ENCODE measurements around the gene FAM72C.
"Not testable (repeated sequence)": the region's sequence is repeated elsewhere in the genome, so short reads cannot be mapped to it uniquely, and the experiment has no call there.

FAM72C gene

GRCh38 chr1:144002141-144002881 lies 30.5 kb upstream of the FAM72C start:
- not testable (repeated sequence) for H3K9me3 ChIP-seq (ENCODE audit: control insufficient read depth in 2 of 2, low read length in 2 of 2); H3K4me3 ChIP-seq (ENCODE audit: low read length in 2 of 2); H3K27me3 ChIP-seq (ENCODE audit: control insufficient read depth in 1 of 2, insufficient read depth in 2 of 2, low read length in 2 of 2); H3K27ac ChIP-seq (ENCODE audit: low read length); H3K4me1 ChIP-seq (ENCODE audit: control insufficient read depth, insufficient read depth, low read length); H3K9ac ChIP-seq (ENCODE audit: low read length in 2 of 2); H3K36me3 ChIP-seq (ENCODE audit: control insufficient read depth in 2 of 2, insufficient read depth in 2 of 2, low read length in 2 of 2)

- H3K27me3 ChIP-seq (ENCODE audit: control insufficient read depth in 1 of 2, insufficient read depth in 2 of 2, low read length in 2 of 2); H3K9ac ChIP-seq (ENCODE audit: low read length in 2 of 2); H3K4me1 ChIP-seq (ENCODE audit: control insufficient read depth, insufficient read depth, low read length); H3K4me3 ChIP-seq (ENCODE audit: low read length in 2 of 2); H3K9me3 ChIP-seq (ENCODE audit: control insufficient read depth in 2 of 2, low read length in 2 of 2); H3K27ac ChIP-seq (ENCODE audit: low read length); H3K36me3 ChIP-seq (ENCODE audit: control insufficient read depth in 2 of 2, insufficient read depth in 2 of 2, low read length in 2 of 2): not testable (repeated sequence)
These were observed 29.3 kb upstream of the FAM72C start for GRCh38 chr1:144001077-144001476.

- H3K27ac ChIP-seq (ENCODE audit: low read length); H3K9ac ChIP-seq (ENCODE audit: low read length in 2 of 2); H3K27me3 ChIP-seq (ENCODE audit: control insufficient read depth in 1 of 2, insufficient read depth in 2 of 2, low read length in 2 of 2); H3K36me3 ChIP-seq (ENCODE audit: control insufficient read depth in 2 of 2, insufficient read depth in 2 of 2, low read length in 2 of 2); H3K4me3 ChIP-seq (ENCODE audit: low read length in 2 of 2); H3K4me1 ChIP-seq (ENCODE audit: control insufficient read depth, insufficient read depth, low read length); H3K9me3 ChIP-seq (ENCODE audit: control insufficient read depth in 2 of 2, low read length in 2 of 2): not testable (repeated sequence)
These were observed 24.2 kb upstream of the FAM72C start for GRCh38 chr1:143996020-143996419.

- H3K27me3 ChIP-seq (ENCODE audit: control insufficient read depth in 1 of 2, insufficient read depth in 2 of 2, low read length in 2 of 2); H3K9ac ChIP-seq (ENCODE audit: low read length in 2 of 2); H3K4me1 ChIP-seq (ENCODE audit: control insufficient read depth, insufficient read depth, low read length); H3K4me3 ChIP-seq (ENCODE audit: low read length in 2 of 2); H3K27ac ChIP-seq (ENCODE audit: low read length); H3K9me3 ChIP-seq (ENCODE audit: control insufficient read depth in 2 of 2, low read length in 2 of 2); H3K36me3 ChIP-seq (ENCODE audit: control insufficient read depth in 2 of 2, insufficient read depth in 2 of 2, low read length in 2 of 2): not testable (repeated sequence)
These were observed 21.6 kb upstream of the FAM72C start for GRCh38 chr1:143993301-143993907.

- not testable (repeated sequence) for H3K27me3 ChIP-seq (ENCODE audit: control insufficient read depth in 1 of 2, insufficient read depth in 2 of 2, low read length in 2 of 2); H3K36me3 ChIP-seq (ENCODE audit: control insufficient read depth in 2 of 2, insufficient read depth in 2 of 2, low read length in 2 of 2); H3K9ac ChIP-seq (ENCODE audit: low read length in 2 of 2); H3K4me3 ChIP-seq (ENCODE audit: low read length in 2 of 2); H3K4me1 ChIP-seq (ENCODE audit: control insufficient read depth, insufficient read depth, low read length); H3K9me3 ChIP-seq (ENCODE audit: control insufficient read depth in 2 of 2, low read length in 2 of 2); H3K27ac ChIP-seq (ENCODE audit: low read length)
These were observed 18.9 kb upstream of the FAM72C start for GRCh38 chr1:143990699-143991098.

- H3K27ac ChIP-seq (ENCODE audit: low read length); H3K4me3 ChIP-seq (ENCODE audit: low read length in 2 of 2); H3K36me3 ChIP-seq (ENCODE audit: control insufficient read depth in 2 of 2, insufficient read depth in 2 of 2, low read length in 2 of 2); H3K27me3 ChIP-seq (ENCODE audit: control insufficient read depth in 1 of 2, insufficient read depth in 2 of 2, low read length in 2 of 2); H3K9ac ChIP-seq (ENCODE audit: low read length in 2 of 2); H3K4me1 ChIP-seq (ENCODE audit: control insufficient read depth, insufficient read depth, low read length); H3K9me3 ChIP-seq (ENCODE audit: control insufficient read depth in 2 of 2, low read length in 2 of 2): not testable (repeated sequence)
These were observed 17.9 kb upstream of the FAM72C start for GRCh38 chr1:143989719-143990118.

- H3K27ac ChIP-seq (ENCODE audit: low read length); H3K9ac ChIP-seq (ENCODE audit: low read length in 2 of 2); H3K27me3 ChIP-seq (ENCODE audit: control insufficient read depth in 1 of 2, insufficient read depth in 2 of 2, low read length in 2 of 2); H3K36me3 ChIP-seq (ENCODE audit: control insufficient read depth in 2 of 2, insufficient read depth in 2 of 2, low read length in 2 of 2); H3K4me1 ChIP-seq (ENCODE audit: control insufficient read depth, insufficient read depth, low read length); H3K4me3 ChIP-seq (ENCODE audit: low read length in 2 of 2); H3K9me3 ChIP-seq (ENCODE audit: control insufficient read depth in 2 of 2, low read length in 2 of 2): not testable (repeated sequence)
These were observed 17.6 kb upstream of the FAM72C start for GRCh38 chr1:143989427-143989712.

GRCh38 chr1:143988602-143989426 lies 17.0 kb upstream of the FAM72C start:
- not testable (repeated sequence) for H3K9me3 ChIP-seq (ENCODE audit: control insufficient read depth in 2 of 2, low read length in 2 of 2); H3K27ac ChIP-seq (ENCODE audit: low read length); H3K9ac ChIP-seq (ENCODE audit: low read length in 2 of 2); H3K36me3 ChIP-seq (ENCODE audit: control insufficient read depth in 2 of 2, insufficient read depth in 2 of 2, low read length in 2 of 2); H3K27me3 ChIP-seq (ENCODE audit: control insufficient read depth in 1 of 2, insufficient read depth in 2 of 2, low read length in 2 of 2); H3K4me3 ChIP-seq (ENCODE audit: low read length in 2 of 2); H3K4me1 ChIP-seq (ENCODE audit: control insufficient read depth, insufficient read depth, low read length)

- H3K4me1 ChIP-seq (ENCODE audit: control insufficient read depth, insufficient read depth, low read length); H3K9ac ChIP-seq (ENCODE audit: low read length in 2 of 2); H3K4me3 ChIP-seq (ENCODE audit: low read length in 2 of 2); H3K9me3 ChIP-seq (ENCODE audit: control insufficient read depth in 2 of 2, low read length in 2 of 2); H3K36me3 ChIP-seq (ENCODE audit: control insufficient read depth in 2 of 2, insufficient read depth in 2 of 2, low read length in 2 of 2); H3K27ac ChIP-seq (ENCODE audit: low read length); H3K27me3 ChIP-seq (ENCODE audit: control insufficient read depth in 1 of 2, insufficient read depth in 2 of 2, low read length in 2 of 2): not testable (repeated sequence)
These were observed 16.1 kb upstream of the FAM72C start for GRCh38 chr1:143987868-143988267.

GRCh38 chr1:143984721-143985473 lies 13.1 kb upstream of the FAM72C start:
- H3K36me3 ChIP-seq (ENCODE audit: control insufficient read depth in 2 of 2, insufficient read depth in 2 of 2, low read length in 2 of 2); H3K4me3 ChIP-seq (ENCODE audit: low read length in 2 of 2); H3K27me3 ChIP-seq (ENCODE audit: control insufficient read depth in 1 of 2, insufficient read depth in 2 of 2, low read length in 2 of 2); H3K9ac ChIP-seq (ENCODE audit: low read length in 2 of 2); H3K4me1 ChIP-seq (ENCODE audit: control insufficient read depth, insufficient read depth, low read length); H3K9me3 ChIP-seq (ENCODE audit: control insufficient read depth in 2 of 2, low read length in 2 of 2); H3K27ac ChIP-seq (ENCODE audit: low read length): not testable (repeated sequence)

All from stomach smooth muscle (tissue), 2 donors.